ENCODE measurements around the gene EMX1. TPM values are rescaled to one million over a fixed set of nuclear protein-coding genes. Genes with fewer than 3 reads are reported as not detected.
A peak's percentile ranks its signal among the peaks of the same experiment; 100 is the strongest.

Gene EMX1
- total and polyA plus RNA-seq, 8 donors: 0.08 to 0.38 (median 0.18) TPM; not detected in 3

GRCh38 chr2:72927619-72928550, 10.6 kb downstream of the EMX1 start:
- ATAC-seq (no peak), DNase-seq (no peak)
- Histone ChIP-seq H3K4me1 (peaks cover 0 to 14% of the 10 kb centered on the region in 2 donors), H3K36me3 (no peaks in the 10 kb centered on the region), H3K27me3 (peaks cover 63 to 99% of the 10 kb centered on the region in 2 donors), H3K9me3 (no peaks in the 10 kb centered on the region), H3K27ac (no peak overlapping the region), H3K4me3 (no peak overlapping the region)
- TF ChIP-seq, protein P1, sequence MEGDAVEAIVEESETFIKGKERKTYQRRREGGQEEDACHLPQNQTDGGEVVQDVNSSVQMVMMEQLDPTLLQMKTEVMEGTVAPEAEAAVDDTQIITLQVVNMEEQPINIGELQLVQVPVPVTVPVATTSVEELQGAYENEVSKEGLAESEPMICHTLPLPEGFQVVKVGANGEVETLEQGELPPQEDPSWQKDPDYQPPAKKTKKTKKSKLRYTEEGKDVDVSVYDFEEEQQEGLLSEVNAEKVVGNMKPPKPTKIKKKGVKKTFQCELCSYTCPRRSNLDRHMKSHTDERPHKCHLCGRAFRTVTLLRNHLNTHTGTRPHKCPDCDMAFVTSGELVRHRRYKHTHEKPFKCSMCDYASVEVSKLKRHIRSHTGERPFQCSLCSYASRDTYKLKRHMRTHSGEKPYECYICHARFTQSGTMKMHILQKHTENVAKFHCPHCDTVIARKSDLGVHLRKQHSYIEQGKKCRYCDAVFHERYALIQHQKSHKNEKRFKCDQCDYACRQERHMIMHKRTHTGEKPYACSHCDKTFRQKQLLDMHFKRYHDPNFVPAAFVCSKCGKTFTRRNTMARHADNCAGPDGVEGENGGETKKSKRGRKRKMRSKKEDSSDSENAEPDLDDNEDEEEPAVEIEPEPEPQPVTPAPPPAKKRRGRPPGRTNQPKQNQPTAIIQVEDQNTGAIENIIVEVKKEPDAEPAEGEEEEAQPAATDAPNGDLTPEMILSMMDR (IDR thresholded peaks at IDR 0.05): no peak
- intact Hi-C loops (cut with DNase I): no loop called here

- Histone ChIP-seq H3K4me1 (peaks cover 0 to 10% of the 10 kb centered on the region in 2 donors), H3K9me3 (no peaks in the 10 kb centered on the region), H3K36me3 (no peaks in the 10 kb centered on the region), H3K4me3 (no peak overlapping the region), H3K27me3 (peaks cover 52 to 99% of the 10 kb centered on the region in 2 donors), H3K27ac (no peak overlapping the region)
- intact Hi-C loops (cut with DNase I): no loop called here
- ATAC-seq: no peak
- no peak for DNase-seq
- TF ChIP-seq, protein P1 (IDR thresholded peaks at IDR 0.05): no peak
Observed at GRCh38 chr2:72929010-72929409, 11.7 kb downstream of the EMX1 start.

GRCh38 chr2:72931280-72931910, 14.1 kb downstream of the EMX1 start:
- Histone ChIP-seq H3K27ac (no peak overlapping the region), H3K36me3 (no peaks in the 10 kb centered on the region), H3K4me1 (no peaks in the 10 kb centered on the region), H3K27me3 (peaks cover 28 to 78% of the 10 kb centered on the region in 2 donors), H3K4me3 (no peak overlapping the region), H3K9me3 (no peaks in the 10 kb centered on the region)
- TF ChIP-seq, protein P1 (IDR thresholded peaks at IDR 0.05): no peak
- no peak for ATAC-seq
- intact Hi-C loops (cut with DNase I): no loop called here
- peak in 2 of 4 donors; percentile 28 to 57 for DNase-seq

GRCh38 chr2:72932045-72932740, 14.9 kb downstream of the EMX1 start:
- H3K9me3 ChIP-seq: no peaks in the 10 kb centered on the region
- peak in 2 of 4 donors; percentile 10 to 58 for DNase-seq
- no peak for ATAC-seq
- H3K27ac ChIP-seq: no peak overlapping the region
- H3K4me1 ChIP-seq: no peaks in the 10 kb centered on the region
- TF ChIP-seq, protein P1 (IDR thresholded peaks at IDR 0.05): no peak
- peaks cover 20 to 75% of the 10 kb centered on the region in 2 donors for H3K27me3 ChIP-seq
- no peak overlapping the region for H3K4me3 ChIP-seq
- intact Hi-C loops (cut with DNase I): no loop called here
- no peaks in the 10 kb centered on the region for H3K36me3 ChIP-seq

Data from left lung (tissue), 10 donors.